Tongue (tissue), 2 donors: ENCODE data around the gene PPP1R18. TPM values are rescaled to one million over a fixed set of nuclear protein-coding genes. Genes with fewer than 3 reads are reported as not detected.
"Not testable (repeated sequence)": the region's sequence is repeated elsewhere in the genome, so short reads cannot be mapped to it uniquely, and the experiment has no call there.

Experiments
- DNase-seq: peaks from one replicate; pipeline ENCODE4 v3.0.0-alpha.2; 2015
- total RNA-seq: library from RNA; depleted of rRNA; stranded (reverse); fragments of >200 nt; gene quantifications from one replicate; pipeline ENCODE4 v1.2.3, GENCODE V29; 2014

PPP1R18 gene
- total RNA-seq, 1 donor from 2014 or later, result 19.7 TPM

DNA sequence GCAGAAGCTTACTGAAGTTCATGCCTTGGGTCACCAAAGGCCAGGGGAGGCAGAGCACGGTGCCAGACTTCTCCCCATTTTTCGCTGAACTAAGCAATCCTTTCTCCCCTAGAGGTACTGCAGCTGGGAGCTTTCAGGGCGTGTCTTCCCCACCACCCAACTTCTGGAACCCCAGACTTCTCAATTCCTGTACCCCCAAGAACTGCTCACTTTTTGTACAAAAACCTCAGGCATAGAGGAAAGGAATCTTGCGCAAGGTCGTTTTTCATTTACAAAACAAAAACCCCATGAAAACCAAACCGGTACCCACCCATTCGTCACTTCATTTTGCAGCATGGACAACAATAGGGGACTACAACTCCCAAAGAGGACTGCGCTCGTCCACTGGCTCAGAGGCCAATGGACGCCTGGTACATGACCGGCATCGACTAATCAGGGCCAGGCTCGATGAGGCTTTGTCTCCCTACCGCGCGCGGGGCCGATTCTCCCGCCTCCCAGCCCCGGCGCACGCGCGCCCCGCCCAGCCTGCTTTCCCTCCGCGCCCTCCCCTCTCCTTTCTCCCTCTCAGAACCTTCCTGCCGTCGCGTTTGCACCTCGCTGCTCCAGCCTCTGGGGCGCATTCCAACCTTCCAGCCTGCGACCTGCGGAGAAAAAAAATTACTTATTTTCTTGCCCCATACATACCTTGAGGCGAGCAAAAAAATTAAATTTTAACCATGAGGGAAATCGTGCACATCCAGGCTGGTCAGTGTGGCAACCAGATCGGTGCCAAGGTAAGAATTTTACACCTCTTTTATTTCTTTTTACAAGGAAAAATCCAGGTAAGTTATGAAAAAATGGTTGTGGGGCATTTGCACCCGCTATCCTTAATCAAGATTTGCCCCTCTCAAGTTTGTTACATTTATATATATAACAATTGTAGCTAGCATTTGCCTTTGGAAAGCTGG is 33.6 kb upstream of the PPP1R18 start, which contains the start of gene TUBB:
Gene TUBB (plus strand): TSS at position 562 of the 947 bp plus-strand sequence. CDS start 155 bp downstream, at position 717.
- peak; percentile 99 for DNase-seq

- peak; percentile 38 for DNase-seq
Measured at GRCh38 chr6:30719356-30719755, 32.9 kb upstream of the PPP1R18 start.

DNA sequence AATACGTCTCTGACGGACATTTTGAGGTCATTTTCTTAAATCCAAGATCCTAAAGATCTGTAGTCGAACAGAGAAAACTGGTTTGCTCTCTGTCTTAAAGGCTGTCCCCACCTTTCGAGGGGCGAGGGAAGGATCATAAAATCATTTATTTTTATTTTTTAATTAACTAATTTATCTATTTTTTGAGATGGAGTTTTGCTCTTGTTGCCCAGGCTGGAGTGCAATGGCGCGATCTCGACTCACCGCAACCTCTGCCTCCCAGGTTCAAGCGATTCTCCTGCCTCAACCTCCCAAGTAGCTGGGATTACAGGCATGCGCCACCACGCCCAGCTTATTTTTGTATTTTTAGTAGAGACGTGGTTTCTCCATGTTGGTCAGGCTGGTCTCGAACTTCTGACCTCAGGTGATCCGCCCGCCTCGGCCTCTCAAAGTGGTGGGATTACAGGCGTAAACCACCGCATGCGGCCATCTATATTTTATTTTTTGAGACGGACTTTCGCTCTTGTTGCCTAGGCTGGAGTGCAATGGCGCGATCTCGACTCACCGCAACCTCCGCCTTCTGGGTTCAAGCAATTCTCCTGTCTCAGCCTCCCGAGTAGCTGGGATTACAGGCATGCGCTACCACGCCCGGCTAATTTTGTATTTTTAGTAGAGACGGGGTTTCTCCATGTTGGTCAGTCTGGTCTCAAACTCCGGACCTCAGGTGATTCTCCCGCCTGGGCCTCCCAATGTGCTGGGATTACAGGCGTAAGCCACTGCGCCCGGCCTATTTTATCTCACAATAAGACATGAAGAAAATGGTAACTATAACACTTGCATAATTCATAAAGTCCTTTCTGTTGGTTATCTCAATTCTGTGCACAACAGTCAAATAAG is 31.6 kb upstream of the PPP1R18 start:
- DNase-seq, result not testable (repeated sequence)

DNA sequence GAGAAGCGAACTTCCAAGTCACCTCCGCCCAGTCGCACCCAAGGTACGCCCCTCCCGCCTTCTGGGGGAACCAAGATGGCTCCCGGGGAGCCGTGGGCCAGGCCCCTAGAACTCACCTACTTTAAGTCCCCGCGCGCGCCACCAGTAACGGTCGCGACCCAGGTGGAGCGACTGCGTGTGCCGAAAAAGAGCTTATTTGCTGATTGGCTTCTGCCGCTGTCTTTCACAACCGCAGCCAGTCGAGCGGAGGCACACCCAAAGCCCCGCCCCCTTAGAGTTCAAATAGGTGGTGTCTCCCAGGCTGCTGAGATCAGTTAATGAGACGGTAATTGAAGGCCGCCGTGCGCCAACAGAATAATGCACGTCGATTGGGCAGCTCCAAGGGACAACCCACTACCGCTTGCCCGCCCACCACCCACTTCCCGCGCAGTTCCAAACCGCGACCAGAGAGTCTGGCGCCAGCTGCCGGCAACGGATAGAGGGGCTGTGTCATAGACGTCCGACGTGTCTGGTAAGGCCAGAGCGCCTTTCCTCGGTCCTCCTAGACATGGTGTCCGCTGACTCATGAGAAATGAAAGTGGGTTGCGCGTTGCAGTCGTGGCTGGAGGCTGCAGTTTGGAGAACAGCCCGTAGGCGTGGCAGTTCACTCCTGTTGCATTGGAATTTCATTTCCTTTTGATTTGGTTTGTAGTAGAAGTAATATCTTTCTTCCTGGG is 30.8 kb upstream of the PPP1R18 start, which contains the start of gene MDC1:
Gene MDC1 (minus strand): TSS at position 153 of the 716 bp plus-strand sequence. CDS start 2,106 bp downstream, outside the sequence.
- peak; percentile 100 for DNase-seq

GRCh38 chr6:30716879-30717128 is 30.4 kb upstream of the PPP1R18 start:
- DNase-seq, result no peak

DNA sequence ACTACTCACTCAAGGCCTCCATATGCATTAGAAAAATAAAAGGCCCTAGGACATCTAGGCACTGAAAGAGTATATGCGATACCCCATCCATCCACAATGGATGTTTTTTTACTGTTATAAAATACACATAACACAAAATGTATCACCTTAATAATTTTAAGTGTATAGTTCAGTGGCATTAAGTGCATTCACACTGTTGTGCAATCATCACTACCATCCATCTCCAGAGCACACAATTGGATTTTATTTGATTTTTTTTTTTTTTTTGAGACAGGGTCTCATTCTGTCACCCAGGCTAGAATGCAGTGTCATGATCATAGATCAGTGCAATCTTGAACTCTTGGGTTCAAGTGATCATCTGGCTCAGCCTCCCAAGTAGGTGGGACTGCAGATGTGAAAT is 27.8 kb upstream of the PPP1R18 start:
- DNase-seq, result no peak

GRCh38 chr6:30712441-30712945 is 26.0 kb upstream of the PPP1R18 start:
- DNase-seq, result no peak

DNA sequence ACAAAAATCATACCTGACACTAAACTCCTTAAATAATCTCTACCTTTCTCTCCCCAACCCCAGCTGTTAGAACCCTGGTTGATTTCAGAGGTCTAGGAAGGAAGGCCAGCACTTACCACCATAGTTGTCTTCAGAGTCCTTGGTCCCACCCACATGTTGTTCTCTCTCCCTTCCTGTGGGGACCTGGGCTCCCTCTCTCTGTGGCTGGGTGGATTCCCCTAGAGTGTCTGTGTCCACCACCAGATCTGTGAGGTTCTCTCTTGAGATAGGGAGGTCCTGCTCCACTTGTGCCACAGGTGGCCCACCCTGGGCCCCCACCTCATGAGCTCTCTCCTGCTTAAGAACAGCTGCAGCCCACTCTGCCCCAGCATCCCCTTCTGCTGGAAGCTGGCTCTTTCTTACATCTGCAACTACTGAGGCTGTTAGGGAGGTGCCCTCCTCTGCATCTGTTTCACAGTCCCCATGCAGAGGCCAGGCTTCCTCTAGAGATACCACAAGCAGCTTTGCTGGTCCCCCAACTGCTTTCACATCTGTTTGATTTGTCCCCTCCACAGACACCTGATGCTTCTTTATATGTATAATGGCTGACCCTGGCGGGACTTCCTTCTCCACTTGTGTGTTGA is 25.4 kb upstream of the PPP1R18 start:
- DNase-seq, result no peak

DNA sequence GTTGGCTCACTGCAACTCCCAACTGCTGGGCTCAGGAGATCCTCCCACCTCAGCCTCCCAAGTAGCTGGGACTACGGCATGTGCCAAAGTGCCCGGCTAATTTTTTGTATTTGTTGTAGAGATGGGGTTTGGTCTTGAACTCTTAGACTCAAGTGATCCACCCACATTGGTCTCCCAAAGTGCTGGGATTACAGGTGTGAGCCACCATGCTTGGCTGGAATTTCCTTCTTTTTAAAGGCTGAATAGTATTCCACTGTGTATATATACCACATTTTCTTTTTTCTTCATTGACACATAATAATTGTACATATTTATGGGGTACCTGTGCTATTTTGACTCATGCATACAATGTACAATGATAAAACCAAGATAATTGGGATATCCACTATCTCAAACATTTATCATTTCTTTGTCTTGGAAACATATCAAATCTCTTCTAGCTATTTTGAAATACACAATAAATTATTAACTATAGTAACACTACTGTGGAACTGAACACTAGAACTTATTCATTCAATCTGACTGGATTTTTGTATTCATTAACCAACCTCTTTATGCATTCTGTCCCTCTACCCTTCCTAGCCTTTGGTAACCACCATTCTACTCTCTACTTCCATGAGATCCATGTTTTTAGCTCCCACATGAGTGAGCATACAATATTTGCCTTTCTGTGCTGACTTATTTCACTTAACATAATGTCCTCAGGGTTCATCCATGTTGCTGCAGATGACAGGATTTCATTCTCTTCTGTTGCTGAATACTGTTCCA is 22.8 kb upstream of the PPP1R18 start:
- no peak for DNase-seq

DNA sequence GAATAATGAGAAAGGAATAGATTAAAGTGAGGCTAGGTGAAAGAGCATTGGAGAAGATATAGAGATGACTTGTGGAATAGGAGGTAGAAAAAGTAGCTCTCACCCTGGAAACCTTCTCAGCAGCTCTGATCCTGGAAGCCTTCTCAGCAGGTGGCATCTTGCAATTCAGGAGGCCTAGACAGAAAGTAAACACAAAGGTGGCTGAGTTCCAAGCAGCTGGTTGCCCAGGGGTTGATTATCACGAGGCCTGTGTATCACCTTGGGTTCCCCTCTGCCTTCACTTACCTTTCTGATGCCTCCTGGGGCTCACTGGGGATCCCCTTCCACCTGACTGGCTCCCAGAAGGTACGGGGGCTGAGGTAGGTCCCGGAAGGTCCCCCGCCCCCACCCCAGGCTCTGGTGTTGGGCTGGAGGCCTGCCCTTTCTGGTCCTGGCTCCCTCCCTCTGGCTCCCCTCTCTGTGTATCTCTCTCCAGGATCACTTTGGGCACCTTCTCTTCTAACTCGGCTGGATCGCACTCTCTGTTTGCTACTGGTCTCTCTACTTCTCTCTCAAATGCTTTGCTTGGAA is 20.9 kb upstream of the PPP1R18 start:
- no peak for DNase-seq

- DNase-seq, result no peak
Measured at GRCh38 chr6:30705620-30706019, 19.2 kb upstream of the PPP1R18 start.

GRCh38 chr6:30703821-30704220 is 17.4 kb upstream of the PPP1R18 start:
- DNase-seq, result no peak

GRCh38 chr6:30703011-30703410 is 16.6 kb upstream of the PPP1R18 start:
- DNase-seq, result no peak

DNA sequence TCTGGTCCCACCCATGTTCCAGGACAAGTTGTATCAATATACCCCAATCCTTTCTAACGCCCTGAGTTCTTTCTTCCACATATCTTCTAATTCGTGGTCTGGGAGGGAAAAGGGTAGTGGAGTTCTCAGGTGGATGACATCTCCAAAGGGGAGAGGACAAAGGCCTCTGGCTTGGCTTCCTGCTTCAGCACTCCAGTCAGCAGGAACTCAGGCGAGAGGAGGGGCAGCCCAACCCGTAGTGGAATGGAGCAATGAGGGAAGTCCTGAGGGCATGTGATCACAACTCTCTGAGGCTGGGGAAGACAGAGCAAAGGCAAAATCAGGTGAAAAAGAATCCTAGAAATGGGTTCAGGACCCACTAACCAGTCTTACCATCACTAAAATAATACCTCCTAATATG is 13.9 kb upstream of the PPP1R18 start:
- DNase-seq, result no peak

DNA sequence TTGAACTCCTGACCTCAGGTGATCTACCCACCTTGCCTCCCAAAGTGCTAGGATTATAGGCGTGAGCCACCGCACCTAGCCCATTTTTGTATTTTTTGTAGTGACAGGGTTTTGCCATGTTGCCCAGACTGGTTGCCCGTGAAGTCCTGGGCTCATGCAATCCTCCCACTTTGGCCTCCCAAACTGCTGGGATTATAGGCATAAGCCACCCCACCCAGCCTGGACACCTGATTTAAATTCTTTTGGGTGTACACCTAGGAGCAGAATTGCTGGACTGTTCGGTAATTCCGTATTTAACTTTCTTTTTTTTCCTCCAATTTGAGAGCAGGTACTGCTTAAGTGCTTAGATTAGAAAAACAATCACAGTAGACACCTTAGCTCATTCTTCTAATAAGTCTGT is 10.0 kb upstream of the PPP1R18 start:
- no peak for DNase-seq

- DNase-seq, result no peak
Measured at GRCh38 chr6:30691208-30691847, 4.9 kb upstream of the PPP1R18 start.

DNA sequence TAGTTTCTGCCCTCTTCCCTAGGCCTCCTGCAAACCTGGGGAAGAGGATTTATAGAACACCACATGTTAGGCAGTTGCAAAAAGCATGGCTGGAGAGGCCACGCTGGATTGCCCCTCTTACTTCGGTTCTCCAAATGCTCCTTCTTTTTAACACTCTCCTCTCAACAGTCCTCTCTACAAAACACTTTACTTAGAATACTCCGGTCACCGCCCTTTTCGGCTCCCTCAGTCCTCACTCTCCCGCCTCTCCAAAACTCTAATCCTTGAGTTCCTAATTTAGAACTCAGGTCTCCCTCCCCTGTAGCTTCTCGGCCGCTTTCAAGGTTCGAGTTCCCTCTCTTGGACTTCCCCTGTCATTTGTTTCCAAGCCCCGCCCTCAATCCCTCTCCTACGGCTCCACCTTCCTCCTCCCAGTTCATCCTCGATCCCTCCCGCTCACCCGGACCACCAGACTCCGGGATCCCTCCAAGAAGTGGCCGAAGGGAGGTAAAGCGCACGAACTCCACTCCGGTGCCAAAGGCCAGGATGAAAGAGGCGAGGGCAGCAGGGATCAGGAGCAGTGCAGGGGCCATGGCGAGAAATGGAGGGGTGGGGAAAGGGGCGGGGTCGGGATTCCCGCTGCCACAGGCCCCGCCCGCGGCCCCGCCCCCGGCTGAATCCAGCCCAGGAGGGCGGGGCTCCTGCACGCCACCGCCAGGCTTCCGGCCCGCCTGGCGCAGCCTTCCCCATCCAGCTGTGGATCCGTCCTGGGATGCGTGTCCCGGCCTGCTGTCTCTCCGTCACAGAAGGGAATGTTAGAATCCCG is 4.2 kb upstream of the PPP1R18 start, which contains the start of gene NRM:
Gene NRM (minus strand): TSS at position 582 of the 805 bp plus-strand sequence. CDS start 10 bp downstream, at position 572.
- peak; percentile 96 for DNase-seq

DNA sequence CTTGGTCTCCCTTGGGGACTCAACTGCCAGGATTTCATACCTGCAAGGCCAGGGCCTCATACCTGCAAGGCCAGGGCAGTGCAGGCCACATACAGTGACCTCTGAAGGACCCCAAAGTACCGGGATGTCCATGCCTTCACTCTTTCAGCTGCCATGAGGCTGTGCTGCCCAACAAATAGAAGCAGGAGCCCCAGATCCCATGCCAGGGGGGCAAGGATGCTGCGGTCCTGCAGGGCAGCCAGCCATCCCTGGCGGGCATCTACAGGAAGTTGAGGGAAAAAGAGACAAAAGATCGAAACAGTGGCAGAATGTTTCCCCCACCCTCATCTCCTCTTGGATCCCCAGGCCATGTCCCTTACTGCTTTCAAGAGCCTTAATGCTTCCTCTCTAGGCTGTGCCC is 3.5 kb upstream of the PPP1R18 start:
- DNase-seq, result no peak
